Measurements from ENCODE around the gene OR1E1.

- no peak for TF ChIP-seq CTCF (IDR thresholded peaks at IDR 0.05)
- TF ChIP-seq POLR2A (IDR thresholded peaks at IDR 0.05): no peak
Observed at GRCh38 chr17:3418222-3418621, 20.0 kb upstream of the OR1E1 start.

All from Peyer's patch (tissue), 4 donors.